GM18909 (cell line): Measurements from ENCODE around the gene KRTAP10-7.
"Not testable (repeated sequence)": the region's sequence is repeated elsewhere in the genome, so short reads cannot be mapped to it uniquely, and the experiment has no call there.

ENCODE experiments used
- ATAC-seq: cut with Tn5 transposase; IDR thresholded peaks from one replicate; pipeline ENCODE4 v1.9.1; 2021; ENCODE audit warnings: mild to moderate bottlenecking; ENCODE audit not compliant: unreplicated experiment, poor library complexity

KRTAP10-7 gene, protein sequence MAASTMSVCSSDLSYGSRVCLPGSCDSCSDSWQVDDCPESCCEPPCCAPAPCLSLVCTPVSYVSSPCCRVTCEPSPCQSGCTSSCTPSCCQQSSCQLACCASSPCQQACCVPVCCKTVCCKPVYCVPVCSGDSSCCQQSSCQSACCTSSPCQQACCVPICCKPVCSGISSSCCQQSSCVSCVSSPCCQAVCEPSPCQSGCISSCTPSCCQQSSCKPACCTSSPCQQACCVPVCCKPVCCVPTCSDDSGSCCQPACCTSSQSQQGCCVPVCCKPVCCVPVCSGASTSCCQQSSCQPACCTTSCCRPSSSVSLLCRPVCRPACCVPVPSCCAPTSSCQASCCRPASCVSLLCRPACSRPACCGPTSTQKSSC

DNA sequence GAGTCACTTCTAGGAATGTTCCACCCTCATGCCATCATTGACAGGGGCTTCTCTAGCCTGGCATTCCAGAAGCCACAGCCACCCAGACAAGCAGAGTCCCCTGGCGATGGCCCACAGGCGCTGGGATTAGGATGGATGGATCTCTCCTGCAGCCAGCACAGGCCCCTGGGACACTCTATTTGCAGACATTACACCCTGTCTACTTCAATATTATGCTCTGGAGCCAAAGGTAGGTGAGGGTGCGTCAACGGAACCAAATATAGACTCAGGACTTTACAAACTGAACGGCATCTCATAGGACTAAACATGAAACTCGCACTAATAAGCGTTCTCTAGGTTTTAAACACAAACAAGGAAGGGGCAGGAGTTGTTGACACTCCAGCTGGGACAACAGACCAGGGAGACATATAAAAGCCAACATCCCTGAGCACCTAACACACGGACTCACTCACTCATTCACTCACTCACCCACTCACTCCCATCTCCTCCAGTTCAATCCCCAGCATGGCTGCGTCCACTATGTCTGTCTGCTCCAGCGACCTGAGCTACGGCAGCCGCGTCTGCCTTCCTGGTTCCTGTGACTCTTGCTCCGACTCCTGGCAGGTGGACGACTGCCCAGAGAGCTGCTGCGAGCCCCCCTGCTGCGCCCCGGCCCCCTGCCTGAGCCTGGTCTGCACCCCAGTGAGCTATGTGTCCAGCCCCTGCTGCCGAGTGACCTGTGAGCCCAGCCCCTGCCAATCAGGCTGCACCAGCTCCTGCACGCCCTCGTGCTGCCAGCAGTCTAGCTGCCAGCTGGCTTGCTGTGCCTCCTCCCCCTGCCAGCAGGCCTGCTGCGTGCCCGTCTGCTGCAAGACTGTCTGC lies at the start of gene KRTAP10-7:
KRTAP10-7 (plus strand) TSS at position 480 of the 861 bp plus-strand sequence; CDS start at position 505, 25 bp downstream.
- not testable (repeated sequence) for ATAC-seq

DNA sequence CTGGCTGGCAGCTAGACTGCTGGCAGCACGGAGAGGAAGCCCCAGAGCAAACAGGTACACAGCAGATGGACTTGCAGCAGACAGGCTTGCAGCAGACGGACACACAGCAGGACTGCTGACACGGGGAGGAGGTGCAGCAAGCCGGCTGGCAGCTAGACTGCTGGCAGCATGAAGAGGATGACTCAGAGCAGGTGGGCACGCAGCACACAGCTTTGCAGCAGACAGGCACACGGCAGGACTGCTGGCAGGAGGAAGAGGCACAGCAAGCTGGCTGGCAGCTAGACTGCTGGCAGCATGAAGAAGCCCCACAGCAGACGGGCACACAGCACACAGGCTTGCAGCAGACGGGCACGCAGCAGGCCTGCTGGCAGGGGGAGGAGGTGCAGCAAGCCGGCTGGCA lies 49.6 kb upstream of the KRTAP10-7 start:
- no peak for ATAC-seq

DNA sequence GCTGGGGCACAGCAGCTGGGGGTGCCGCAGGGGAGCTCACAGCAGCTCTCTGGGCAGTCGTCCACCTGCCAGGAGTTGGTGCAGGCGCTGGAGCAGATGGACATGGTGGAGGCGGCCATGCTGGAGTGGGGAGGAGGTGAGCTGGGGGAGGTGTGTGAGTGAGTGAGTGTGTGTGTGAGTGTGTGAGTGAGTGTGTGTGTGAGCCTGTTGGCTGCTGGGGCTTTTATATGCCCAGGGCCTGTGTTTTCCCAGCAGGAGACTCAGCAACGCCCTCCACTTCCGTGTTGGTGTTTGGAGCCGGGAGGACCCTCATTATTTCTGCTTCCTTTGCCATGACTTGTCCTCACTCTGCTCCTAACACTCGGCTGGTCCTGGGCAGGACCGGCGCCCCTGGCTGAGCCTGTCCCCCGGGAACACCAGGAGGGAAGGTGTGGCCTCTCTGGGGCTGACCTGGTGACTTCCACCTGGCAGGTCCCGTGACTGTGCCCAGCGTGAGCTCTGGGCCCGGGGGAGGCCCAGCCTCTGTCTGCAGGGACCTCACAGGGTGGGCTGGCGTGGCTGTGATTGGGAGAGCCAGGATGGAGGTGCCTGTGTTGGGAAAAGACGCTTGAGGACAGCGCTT lies 48.9 kb upstream of the KRTAP10-7 start, which contains the start of gene KRTAP10-2:
KRTAP10-2 (minus strand) TSS at position 166 of the 622 bp plus-strand sequence; CDS start at position 119, 47 bp downstream.
- no peak for ATAC-seq

DNA sequence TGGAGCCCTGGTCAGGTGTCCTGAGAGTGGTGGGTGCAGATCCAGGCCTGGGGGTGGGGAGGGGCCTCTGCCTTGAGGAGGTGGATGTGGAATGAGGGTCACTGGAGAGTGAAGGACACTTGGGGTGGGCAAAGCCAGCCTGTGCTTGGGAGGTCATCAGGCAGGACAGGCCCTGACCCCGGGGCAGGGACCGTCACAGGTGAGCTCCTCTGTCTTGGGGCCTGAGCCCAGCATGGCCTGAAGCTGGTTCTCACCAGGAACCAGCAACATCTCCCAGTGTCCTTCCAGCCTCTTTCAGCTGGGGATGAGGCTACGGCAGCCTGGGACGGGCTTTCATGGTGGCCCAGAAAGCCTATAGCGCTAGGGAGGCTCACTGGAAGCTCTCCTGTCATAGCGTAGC lies 48.3 kb upstream of the KRTAP10-7 start:
- no peak for ATAC-seq

DNA sequence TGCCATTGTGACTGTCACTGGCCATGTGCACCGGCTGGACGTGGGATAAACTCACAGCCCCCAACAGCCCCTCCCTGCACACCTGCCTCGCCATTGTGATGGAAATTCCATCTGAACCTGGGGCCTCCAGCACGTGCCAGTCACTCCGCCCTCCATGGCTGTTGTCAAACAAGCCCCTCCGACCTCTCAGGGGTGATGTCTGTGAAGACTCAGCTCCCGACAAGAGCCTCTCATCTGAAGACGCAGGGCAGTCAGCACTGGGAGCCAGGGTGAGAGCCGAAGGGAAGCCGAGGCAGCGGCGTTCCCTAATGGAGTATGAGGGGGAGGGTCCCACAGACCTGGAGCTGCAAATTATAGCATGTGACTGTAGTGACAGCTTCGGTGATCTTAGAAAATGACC lies 47.7 kb upstream of the KRTAP10-7 start:
- ATAC-seq, result no peak

DNA sequence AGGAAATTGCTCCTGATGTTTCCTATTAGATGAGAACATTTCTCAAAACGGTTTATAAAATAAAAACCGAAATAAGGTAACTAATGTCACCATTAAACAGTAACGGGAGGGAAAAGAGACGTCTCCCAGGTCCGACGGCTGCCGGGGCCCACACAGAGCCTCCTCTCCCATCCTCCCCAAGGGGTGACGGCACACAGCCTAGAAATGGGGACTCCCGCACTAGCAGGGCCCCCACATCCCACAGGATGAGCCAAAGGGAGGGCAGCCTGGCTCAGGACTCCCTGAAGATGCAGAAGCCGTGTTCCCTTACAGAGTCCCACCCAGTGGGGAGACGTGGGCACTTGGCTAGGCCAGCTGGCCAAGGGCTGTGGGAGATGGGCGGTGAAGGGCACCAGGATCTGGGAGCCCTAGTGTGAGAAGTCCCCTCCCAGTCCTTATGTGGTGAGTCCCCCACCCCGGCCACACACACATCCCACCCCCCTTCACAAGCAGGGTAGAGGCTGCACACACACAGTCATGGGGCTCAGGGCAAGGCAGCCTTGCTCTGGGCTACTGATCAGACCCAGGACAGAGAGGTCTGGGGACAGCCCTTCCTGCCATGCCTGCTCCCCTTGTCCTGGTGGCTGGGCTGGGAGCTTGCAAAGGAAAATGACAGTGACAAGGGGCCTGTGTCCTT lies 45.1 kb upstream of the KRTAP10-7 start:
- no peak for ATAC-seq

DNA sequence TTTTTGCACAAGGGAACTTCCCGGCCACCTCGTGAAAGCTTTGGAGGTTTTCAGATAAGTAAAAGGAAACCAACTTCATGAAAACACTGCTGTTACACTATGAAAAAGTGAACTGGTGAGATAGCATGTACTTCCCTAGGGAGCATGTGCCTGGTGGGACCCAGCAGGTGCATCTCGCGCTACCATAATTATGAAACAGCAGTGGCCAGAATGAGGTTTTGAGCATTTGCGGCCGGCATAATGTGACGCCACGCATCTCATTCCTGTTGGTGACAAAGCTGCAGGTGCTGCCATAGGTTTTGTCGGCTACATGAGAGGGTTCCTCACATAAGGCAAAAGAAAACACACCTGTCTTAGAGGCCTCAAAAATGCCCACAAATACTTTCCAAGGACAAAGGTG lies 43.5 kb upstream of the KRTAP10-7 start:
- ATAC-seq, result no peak

DNA sequence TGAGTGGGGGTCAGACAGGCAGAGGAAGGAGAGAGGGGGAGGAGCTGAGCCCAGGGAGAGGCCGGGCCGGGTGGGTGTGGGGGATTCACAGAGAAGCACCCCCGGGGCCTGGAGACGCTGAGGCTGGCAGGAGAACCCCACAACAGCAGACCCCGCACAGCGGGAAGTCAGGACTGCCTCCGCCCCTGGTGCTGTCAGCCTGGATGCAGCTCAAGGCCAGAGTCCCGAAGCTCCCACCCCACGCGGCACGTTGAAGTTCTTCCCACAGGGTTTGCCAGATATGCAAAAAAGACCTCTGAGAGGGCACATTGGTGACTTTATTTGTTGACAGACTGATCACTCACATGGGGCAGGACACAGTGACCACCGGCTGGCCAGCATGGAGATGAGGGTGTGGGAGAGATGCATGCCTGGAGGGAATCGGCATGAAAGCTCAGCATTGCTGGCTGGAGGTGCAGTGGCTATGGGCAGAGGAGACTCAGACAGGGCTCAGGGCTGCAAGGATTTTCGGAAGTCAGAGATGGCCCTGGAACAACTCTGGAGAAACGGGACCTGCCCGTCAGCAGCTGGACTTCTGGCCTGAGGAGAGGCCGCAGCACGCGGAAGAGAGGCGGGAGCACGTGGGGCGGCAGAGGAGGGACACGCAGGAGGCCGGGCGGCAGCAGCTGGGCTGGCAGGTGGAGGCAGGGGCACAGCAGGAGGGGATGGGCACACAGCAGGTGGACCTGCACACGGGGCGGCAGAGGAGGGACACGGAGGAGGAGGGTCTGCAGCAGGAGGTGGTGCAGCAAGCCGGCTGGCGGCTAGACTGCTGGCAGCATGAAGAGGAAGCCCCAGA lies 42.7 kb upstream of the KRTAP10-7 start:
- ATAC-seq, result no peak

DNA sequence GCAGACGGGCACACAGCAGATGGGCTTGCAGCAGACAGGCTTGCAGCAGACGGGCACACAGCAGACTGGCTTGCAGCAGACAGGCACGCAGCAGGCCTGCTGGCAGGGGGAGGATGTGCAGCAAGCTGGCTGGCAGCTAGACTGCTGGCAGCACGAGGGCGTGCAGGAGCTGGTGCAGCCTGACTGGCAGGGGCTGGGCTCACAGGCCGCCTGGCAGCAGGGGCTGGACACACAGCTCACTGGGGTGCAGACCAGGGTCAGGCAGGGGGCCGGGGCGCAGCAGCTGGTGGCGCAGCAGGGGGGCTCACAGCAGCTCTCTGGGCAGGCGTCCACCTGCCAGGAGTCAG lies 42.1 kb upstream of the KRTAP10-7 start:
- ATAC-seq, result not testable (repeated sequence)

DNA sequence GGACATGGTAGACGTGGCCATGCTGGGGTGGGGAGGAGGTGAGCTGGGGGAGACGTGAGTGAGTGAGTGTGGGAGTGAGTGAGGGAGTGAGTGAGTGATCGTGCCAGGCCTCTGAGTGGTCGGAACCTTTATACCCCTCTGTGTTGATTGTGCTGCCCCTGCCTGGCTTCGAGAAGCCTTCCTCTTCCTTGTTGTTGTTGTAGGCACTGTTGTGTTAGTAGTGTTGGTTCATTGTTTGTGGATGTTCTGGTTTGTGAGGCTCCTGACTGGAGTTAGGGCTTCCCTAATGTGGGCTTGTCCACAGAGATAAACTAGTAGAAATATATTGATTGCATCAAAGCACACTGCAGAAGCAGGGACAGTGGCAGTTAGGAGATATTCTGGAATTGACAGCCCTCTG lies 41.7 kb upstream of the KRTAP10-7 start, which contains the start of gene KRTAP10-3:
KRTAP10-3 (minus strand) TSS at position 101 of the 400 bp plus-strand sequence; CDS start at position 21, 80 bp downstream.
- ATAC-seq, result no peak

DNA sequence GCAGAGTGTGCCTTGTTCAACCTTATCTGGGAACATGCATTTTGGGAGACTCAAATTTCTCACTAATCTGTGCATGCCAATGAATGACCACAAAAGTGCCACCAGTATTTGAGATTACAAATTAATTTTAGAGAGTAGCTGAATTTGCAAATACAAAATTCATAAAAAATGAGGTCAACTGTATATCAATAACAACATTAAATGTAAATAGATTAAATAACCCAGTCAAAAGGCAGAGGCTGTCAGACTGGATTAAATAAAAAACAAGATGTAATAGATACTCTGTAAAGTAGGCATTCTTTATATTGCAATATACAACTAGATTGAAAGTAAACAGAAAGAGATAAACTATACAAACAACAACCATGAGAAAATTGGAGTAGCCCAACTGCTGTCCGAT lies 36.3 kb upstream of the KRTAP10-7 start:
- no peak for ATAC-seq

DNA sequence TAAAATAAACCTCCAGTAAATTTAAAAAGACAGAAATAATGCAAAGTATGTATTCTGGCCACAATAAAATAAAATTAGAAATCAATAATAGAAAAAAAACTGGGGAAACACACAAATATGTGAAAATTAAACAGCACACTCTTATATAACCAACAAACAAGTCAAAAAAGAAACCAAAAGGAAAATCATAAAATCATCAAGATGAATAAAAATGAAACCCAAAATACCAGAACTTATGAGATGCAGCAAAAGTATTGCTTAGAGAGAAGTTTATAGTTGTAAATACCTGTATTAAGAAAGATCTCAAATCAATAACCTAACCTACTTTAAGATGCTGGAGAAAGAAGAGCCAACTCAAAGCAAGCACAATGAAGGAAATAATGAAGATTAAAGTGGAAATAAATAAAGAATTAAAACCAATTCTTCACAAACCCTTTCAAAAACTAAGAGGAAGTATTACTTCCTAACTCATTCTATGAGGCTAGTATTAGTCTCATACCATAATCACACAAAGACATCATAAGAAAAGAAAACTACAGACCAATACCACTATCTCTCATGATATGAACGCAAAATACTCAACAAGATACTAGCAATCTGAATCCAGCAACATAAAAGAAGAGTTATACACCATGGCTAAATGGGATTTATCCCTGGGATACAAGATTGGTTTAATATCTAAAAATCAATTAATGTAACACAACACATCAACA lies 35.4 kb upstream of the KRTAP10-7 start:
- ATAC-seq, result no peak

DNA sequence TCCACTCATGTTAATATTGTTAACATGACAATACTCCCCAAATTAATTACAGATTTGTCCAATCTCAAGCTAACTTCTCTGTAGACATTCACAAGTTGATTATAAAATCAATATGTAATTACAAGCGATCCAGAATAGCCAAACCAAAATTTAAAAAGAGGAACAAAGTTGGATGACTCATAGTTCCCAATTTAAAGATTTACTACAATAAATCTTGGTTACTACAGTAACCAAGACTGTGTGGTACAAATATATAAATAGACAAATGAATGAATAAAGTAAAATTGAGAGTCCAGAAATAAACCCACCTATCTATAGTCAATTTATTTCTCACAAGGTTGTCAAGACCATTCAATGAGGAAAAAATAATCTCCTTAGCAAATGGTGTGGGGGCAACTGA lies 34.0 kb upstream of the KRTAP10-7 start:
- no peak for ATAC-seq

DNA sequence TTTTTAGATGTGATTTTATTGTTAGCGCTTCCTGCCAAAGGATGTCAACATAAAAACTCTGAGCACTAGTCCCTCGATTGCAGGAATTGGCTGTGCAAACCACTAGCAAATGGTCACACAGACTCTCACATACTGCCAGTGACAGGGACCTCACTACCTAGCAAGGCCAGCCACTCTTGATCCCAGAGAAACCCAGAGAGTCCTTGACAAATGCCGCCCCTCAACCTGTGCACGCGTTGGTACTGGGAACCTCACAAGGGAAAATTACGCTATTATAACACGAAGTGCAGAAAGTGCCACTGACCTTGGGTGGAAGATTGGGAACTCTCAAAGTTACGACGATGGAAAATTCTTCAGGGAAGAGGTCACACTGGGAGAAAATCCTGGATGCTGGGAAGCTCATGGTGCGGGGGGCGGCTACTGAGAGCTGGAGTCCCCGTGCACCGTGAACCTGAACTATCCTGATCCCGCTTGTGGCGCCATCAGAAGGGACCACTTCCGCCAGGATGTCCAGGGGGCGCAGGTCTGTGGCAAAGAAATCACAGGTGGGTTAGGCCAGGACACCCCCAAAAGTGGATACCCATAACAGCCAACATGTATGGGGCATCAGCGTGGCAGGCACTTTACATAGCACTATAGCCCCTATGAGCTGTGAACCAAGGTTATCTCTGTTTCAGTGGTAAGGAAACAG lies 32.8 kb upstream of the KRTAP10-7 start:
- ATAC-seq, result no peak

DNA sequence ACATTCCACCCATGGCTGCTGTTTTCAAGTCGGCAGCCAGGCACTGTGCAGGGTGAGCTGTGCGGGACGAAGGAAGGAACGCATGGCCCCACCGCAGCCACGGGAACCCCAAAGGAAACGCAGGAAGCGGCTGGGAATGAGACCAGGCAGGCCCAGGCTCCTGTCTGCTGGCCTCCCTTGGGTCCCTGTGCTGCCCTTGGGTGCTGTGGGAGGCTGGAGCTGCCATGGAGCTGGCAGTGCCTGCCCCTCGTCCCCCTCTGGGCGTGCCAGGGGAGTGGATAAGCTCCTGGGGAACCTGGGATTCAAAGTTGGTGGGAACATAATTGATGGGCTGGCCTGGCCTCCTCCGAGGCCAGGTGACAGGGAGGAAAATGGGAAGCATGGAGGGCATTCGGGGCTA lies 32.1 kb upstream of the KRTAP10-7 start:
- no peak for ATAC-seq

DNA sequence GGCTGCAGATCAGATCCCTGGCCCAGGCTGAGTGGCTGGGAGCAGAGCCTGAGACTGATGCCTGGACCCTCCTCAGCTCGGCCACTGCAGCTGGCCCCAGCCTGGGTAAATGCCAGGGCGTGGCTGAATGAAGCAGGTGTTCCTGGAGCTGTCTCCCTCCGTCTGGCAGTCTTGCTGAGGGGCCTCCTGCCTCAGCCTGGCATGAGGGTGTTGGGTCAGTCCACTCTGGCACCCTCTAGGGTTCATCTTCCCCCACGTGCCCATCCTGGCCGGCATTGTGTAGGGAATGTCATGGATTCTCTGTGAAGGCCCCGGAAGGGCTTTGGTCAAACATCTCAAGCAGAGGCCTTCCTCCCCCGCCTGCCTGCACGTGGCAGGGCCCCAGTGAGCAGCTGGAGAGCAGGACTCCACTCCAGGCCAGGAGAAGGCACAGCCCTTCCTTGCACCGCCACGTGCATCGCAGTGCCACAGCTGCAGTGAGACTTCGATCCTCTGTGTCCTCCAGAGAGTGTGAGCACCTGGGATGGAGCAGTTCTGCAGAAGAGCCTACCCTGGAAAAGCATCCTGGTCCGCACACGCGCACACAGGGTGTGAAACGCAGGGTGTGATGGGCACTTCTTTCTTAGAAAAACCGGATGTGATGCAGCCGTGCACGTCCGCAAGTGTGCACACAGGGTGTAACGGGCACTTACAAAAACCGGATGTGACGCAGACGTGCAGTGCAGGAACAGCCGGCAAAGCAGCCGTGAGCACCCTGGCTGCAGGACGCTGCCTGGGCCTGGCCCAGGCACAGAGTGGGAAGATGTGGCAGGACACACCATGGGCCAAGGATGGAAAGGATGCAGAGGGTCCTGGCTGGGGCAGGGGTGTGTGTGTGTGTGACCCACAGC lies 31.5 kb upstream of the KRTAP10-7 start:
- no peak for ATAC-seq

DNA sequence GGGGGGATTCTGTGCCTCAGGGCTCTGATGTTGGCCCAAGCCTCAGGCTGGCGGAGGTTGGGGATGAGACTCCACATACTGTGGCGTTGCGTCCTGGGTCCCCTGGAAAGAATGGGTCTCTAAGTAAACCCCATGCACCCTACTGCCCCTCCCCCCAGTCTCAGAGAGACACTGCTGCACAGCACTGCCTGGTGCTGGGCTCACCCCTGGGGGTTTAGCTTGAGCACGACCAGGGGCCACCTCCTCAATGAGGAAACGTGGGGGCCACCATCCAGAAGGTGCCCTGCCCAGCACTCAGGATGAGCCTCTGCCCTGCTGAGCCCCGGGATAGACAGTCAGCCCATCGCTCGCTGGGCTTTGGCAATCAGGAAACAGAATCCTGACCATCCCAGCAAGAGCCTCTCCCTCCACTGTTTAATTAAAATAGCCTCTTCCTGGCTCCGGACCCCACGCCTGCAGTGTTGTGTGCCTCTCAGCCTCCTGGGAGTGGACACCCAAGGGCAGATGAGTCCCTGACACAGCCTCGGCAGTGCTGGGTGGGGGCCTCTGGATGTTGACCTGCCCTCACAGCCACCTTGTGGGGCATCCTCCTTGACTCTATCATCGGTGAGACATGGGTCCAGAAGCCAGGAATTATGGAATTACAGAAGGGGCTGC lies 30.4 kb upstream of the KRTAP10-7 start:
- no peak for ATAC-seq
